Common myeloid progenitor, CD34-positive (primary cell): ENCODE measurements around the gene OR5A1.
A peak's percentile ranks its signal among the peaks of the same experiment; 100 is the strongest.

Experiments
- CTCF ChIA-PET: fragments of 350-600 bp; sonication (Branson Sonifier 250); formaldehyde crosslinking; loops from one replicate; lab custom pipeline; 2021; ENCODE audit warnings: antibody characterized with exemption; lab: Charles Lee
- POLR2A ChIA-PET: fragments of 350-600 bp; sonication (Branson Sonifier 250); formaldehyde crosslinking; loops from one replicate; lab custom pipeline; 2021; ENCODE audit warnings: antibody characterized with exemption; lab: Charles Lee
- DNase-seq, 3 donors: peaks; one replicate each; pipeline versions ENCODE4 v3.0.0 to v3.0.0-alpha.2; 2013
- H3K27ac ChIP-seq, 2 experiments: 1 replicate in 1 of 2; 2 replicates in 1 of 2; pipeline ENCODE4 v1.7.0; 2013; ENCODE audit warnings: inconsistent platforms in 2 of 2, low read length in 2 of 2, mild to moderate bottlenecking in 2 of 2, low read depth in 1 of 2, moderate library complexity in 1 of 2; ENCODE audit not compliant: severe bottlenecking in 2 of 2, insufficient read depth in 1 of 2, poor library complexity in 1 of 2
- H3K27me3 ChIP-seq, 5 experiments: replicated peaks in 2 of 5; 1 replicate in 3 of 5; 2 replicates in 2 of 5; pipeline versions ENCODE4 v1.6.1 to v1.7.0; 2013; ENCODE audit warnings: low read length in 4 of 5, mild to moderate bottlenecking in 2 of 5, moderate library complexity in 2 of 5, inconsistent platforms in 1 of 5; ENCODE audit not compliant: insufficient read depth in 5 of 5, control insufficient read depth in 4 of 5
- H3K36me3 ChIP-seq, 4 experiments: 1 replicate in 2 of 4; 2 replicates in 2 of 4; pipeline versions ENCODE4 v1.6.1 to v1.7.0; 2013; ENCODE audit warnings: low read length in 3 of 4, control low read depth in 1 of 4, mild to moderate bottlenecking in 1 of 4; ENCODE audit not compliant: control insufficient read depth in 4 of 4, insufficient read depth in 4 of 4
- H3K4me1 ChIP-seq, 4 experiments: 1 replicate in 3 of 4; 2 replicates in 1 of 4; pipeline versions ENCODE4 v1.6.1 to v1.7.1; 2013; ENCODE audit warnings: low read length in 3 of 4, mild to moderate bottlenecking in 3 of 4, control low read depth in 1 of 4, inconsistent platforms in 1 of 4, moderate library complexity in 1 of 4; ENCODE audit not compliant: control insufficient read depth in 4 of 4, insufficient read depth in 4 of 4; ENCODE audit errors: control extremely low read depth in 1 of 4
- H3K4me3 ChIP-seq, 7 experiments: 1 replicate in 4 of 7; 2 replicates in 3 of 7; pipeline versions ENCODE4 v1.5.1 to v1.7.0; 2013; ENCODE audit warnings: mild to moderate bottlenecking in 7 of 7, low read length in 6 of 7, moderate library complexity in 6 of 7, inconsistent platforms in 2 of 7, low read depth in 2 of 7, control low read depth in 1 of 7; ENCODE audit not compliant: insufficient read depth in 4 of 7, control insufficient read depth in 1 of 7; ENCODE audit errors: extremely low read depth in 1 of 7
- H3K9me3 ChIP-seq, 5 experiments: 1 replicate in 4 of 5; 2 replicates in 1 of 5; pipeline versions ENCODE4 v1.6.1 to v1.7.1; 2013; ENCODE audit warnings: low read length in 4 of 5, mild to moderate bottlenecking in 2 of 5, inconsistent platforms in 1 of 5, low read depth in 1 of 5, moderate library complexity in 1 of 5; ENCODE audit not compliant: control insufficient read depth in 4 of 5, insufficient read depth in 2 of 5; ENCODE audit errors: control extremely low read depth in 1 of 5
- WGBS: methylation state at CpG from one replicate; pipeline ENCODE4 v1.1.5; 2013; ENCODE audit not compliant: insufficient coverage; 5-methylcytosine and 5-hydroxymethylcytosine counted together

Gene OR5A1

GRCh38 chr11:59416613-59417012, 19.7 kb upstream of the OR5A1 start:
- CTCF ChIA-PET: interaction anchor here (0.7 to 1.3 kb wide), 2 partner anchors 9 to 123 kb away, joined by 3 read pairs; partner anchors contain the start of gene OR5A2
- no peak for DNase-seq
- H3K9me3 ChIP-seq: peaks cover 0 to 12% (median 0%) of the 10 kb centered on the region in 5 experiments
- POLR2A ChIA-PET: no interaction called here
- H3K36me3 ChIP-seq: no peaks in the 10 kb centered on the region
- no peak overlapping the region for H3K4me3 ChIP-seq
- no peak overlapping the region for H3K27ac ChIP-seq
- WGBS: 94% methylated on average over 3 of the region's 5 CpGs
- H3K27me3 ChIP-seq: peaks cover 0 to 4% (median 0%) of the 10 kb centered on the region in 5 experiments
- peaks cover 4 to 8% (median 8%) of the 10 kb centered on the region in 4 experiments for H3K4me1 ChIP-seq

GRCh38 chr11:59417023-59417422, 19.2 kb upstream of the OR5A1 start:
- peaks cover 0 to 12% (median 0%) of the 10 kb centered on the region in 5 experiments for H3K9me3 ChIP-seq
- DNase-seq: peak in 1 of 3 donors; percentile 8
- POLR2A ChIA-PET: no interaction called here
- CTCF ChIA-PET: interaction anchor here (0.6 to 3.6 kb wide), 5 partner anchors 9 to 154 kb away, joined by 3 to 15 read pairs (median 3); partner anchors contain the start of gene OR5A2
- H3K4me3 ChIP-seq: no peak overlapping the region
- H3K4me1 ChIP-seq: peaks cover 4 to 8% (median 8%) of the 10 kb centered on the region in 4 experiments
- no peaks in the 10 kb centered on the region for H3K36me3 ChIP-seq
- no peak overlapping the region for H3K27ac ChIP-seq
- WGBS: 93% methylated on average over 5 of the region's 5 CpGs
- peaks cover 0 to 4% (median 0%) of the 10 kb centered on the region in 5 experiments for H3K27me3 ChIP-seq

- H3K27me3 ChIP-seq: peaks cover 0 to 4% (median 0%) of the 10 kb centered on the region in 5 experiments
- H3K36me3 ChIP-seq: no peaks in the 10 kb centered on the region
- no peak overlapping the region for H3K4me3 ChIP-seq
- ChIA-PET POLR2A (no interaction called here), CTCF (interaction anchor here (1.6 to 3.6 kb wide), 3 partner anchors 11 to 155 kb away, joined by 4 to 15 read pairs (median 6); no protein-coding TSS in a partner anchor)
- H3K9me3 ChIP-seq: peaks cover 0 to 12% (median 0%) of the 10 kb centered on the region in 5 experiments
- 84% methylated on average over 2 of the region's 2 CpGs for WGBS
- H3K4me1 ChIP-seq: peaks cover 4 to 13% (median 8%) of the 10 kb centered on the region in 4 experiments
- no peak for DNase-seq
- H3K27ac ChIP-seq: no peak overlapping the region
Observed at GRCh38 chr11:59418156-59418555, 18.1 kb upstream of the OR5A1 start.

GRCh38 chr11:59423835-59424234, 12.4 kb upstream of the OR5A1 start:
- ChIA-PET CTCF (interaction anchor here (1.2 kb wide), 1 partner anchor 160 kb away, joined by 3 read pairs; no protein-coding TSS in a partner anchor), POLR2A (no interaction called here)
- no peaks in the 10 kb centered on the region for H3K27me3 ChIP-seq
- H3K4me1 ChIP-seq: peaks cover 0 to 9% (median 3%) of the 10 kb centered on the region in 4 experiments
- 97% methylated on average over 2 of the region's 2 CpGs for WGBS
- H3K27ac ChIP-seq: no peak overlapping the region
- no peaks in the 10 kb centered on the region for H3K9me3 ChIP-seq
- H3K36me3 ChIP-seq: no peaks in the 10 kb centered on the region
- no peak overlapping the region for H3K4me3 ChIP-seq
- no peak for DNase-seq

GRCh38 chr11:59425131-59425530, 11.1 kb upstream of the OR5A1 start:
- ChIA-PET POLR2A (interaction anchor here (0.6 kb wide), 1 partner anchor 23 kb away, joined by 3 read pairs; no protein-coding TSS in a partner anchor), CTCF (interaction anchor here (1.0 to 2.3 kb wide), 5 partner anchors 11 to 158 kb away, joined by 3 to 7 read pairs (median 4); no protein-coding TSS in a partner anchor)
- no peak overlapping the region for H3K27ac ChIP-seq
- WGBS: 94% methylated on average over 3 of the region's 4 CpGs
- H3K9me3 ChIP-seq: no peaks in the 10 kb centered on the region
- H3K4me3 ChIP-seq: no peak overlapping the region
- H3K27me3 ChIP-seq: no peaks in the 10 kb centered on the region
- peaks cover 0 to 9% (median 3%) of the 10 kb centered on the region in 4 experiments for H3K4me1 ChIP-seq
- H3K36me3 ChIP-seq: no peaks in the 10 kb centered on the region
- no peak for DNase-seq

- H3K27ac ChIP-seq: no peak within 1 kb of the TSS
- no peak within 1 kb of the TSS for H3K4me3 ChIP-seq
- H3K9me3 ChIP-seq: no peaks in the 10 kb centered on the region
- H3K36me3 ChIP-seq: no peaks in the 10 kb centered on the region
- no peaks in the 10 kb centered on the region for H3K27me3 ChIP-seq
- CTCF ChIA-PET: interaction anchor here (1.1 to 2.3 kb wide), 2 partner anchors 9 to 154 kb away, joined by 3 to 7 read pairs; no protein-coding TSS in a partner anchor
- peaks cover 0 to 9% (median 3%) of the 10 kb centered on the region in 4 experiments for H3K4me1 ChIP-seq
- 100% methylated on average over 2 of the region's 5 CpGs for WGBS
- POLR2A ChIA-PET: no interaction called here
- no peak for DNase-seq
Observed at GRCh38 chr11:59426361-59427067, 9.8 kb upstream of the OR5A1 start, which contains the start of gene OR5A2. TSS of gene OR5A2 (minus strand) at chr11:59426413. CDS start at chr11:59422953, 3,460 bp downstream.

GRCh38 chr11:59427068-59427382, 9.2 kb upstream of the OR5A1 start:
- Histone ChIP-seq H3K4me3 (no peak overlapping the region), H3K27me3 (no peaks in the 10 kb centered on the region), H3K36me3 (no peaks in the 10 kb centered on the region), H3K4me1 (peaks cover 0 to 9% (median 3%) of the 10 kb centered on the region in 4 experiments), H3K9me3 (no peaks in the 10 kb centered on the region), H3K27ac (no peak overlapping the region)
- CTCF ChIA-PET: interaction anchor here (2.3 kb wide), 1 partner anchor 154 kb away, joined by 7 read pairs; no protein-coding TSS in a partner anchor
- POLR2A ChIA-PET: no interaction called here
- no peak for DNase-seq
